IPS DF 6.9 (cell line): ENCODE data around the gene MICAL2.

Experiments
- DNase-seq: peaks from one replicate; pipeline ENCODE4 v3.0.0-alpha.2; 2013; ENCODE audit warnings: low read depth, low spot score
- H3K27ac ChIP-seq: one replicate; pipeline ENCODE4 v1.5.1; 2013; ENCODE audit warnings: low read length, control low read depth
- H3K27me3 ChIP-seq: 2 replicates; pipeline ENCODE4 v1.6.1; 2013; ENCODE audit warnings: mild to moderate bottlenecking, low read length; ENCODE audit not compliant: control insufficient read depth, insufficient read depth
- H3K36me3 ChIP-seq: 2 replicates; pipeline ENCODE4 v1.6.1; 2013; ENCODE audit warnings: low read length; ENCODE audit not compliant: control insufficient read depth, insufficient read depth
- H3K4me1 ChIP-seq: 2 replicates; pipeline ENCODE4 v1.6.1; 2013; ENCODE audit warnings: low read length; ENCODE audit not compliant: control insufficient read depth, insufficient read depth
- H3K4me3 ChIP-seq: 2 replicates; pipeline ENCODE4 v1.5.1; 2013; ENCODE audit warnings: mild to moderate bottlenecking, low read length
- H3K9me3 ChIP-seq: 2 replicates; pipeline ENCODE4 v1.6.1; 2013; ENCODE audit warnings: low read length, inconsistent platforms; ENCODE audit not compliant: control insufficient read depth, insufficient read depth
- WGBS: extraction: QIAGEN DNeasy Blood & Tissue Kit; methylation state at CpG from one replicate; pipeline ENCODE4 v1.1.7; 2013; ENCODE audit warnings: mixed read lengths, missing lambda C conversion rate; ENCODE audit not compliant: insufficient read length, insufficient coverage; 5-methylcytosine and 5-hydroxymethylcytosine counted together

Gene MICAL2

GRCh38 chr11:12246989-12247388 lies 136.6 kb downstream of the MICAL2 start:
- no peak overlapping the region for H3K27ac ChIP-seq

GRCh38 chr11:12247543-12248254 lies 137.3 kb downstream of the MICAL2 start:
- no peaks in the 10 kb centered on the region for H3K36me3 ChIP-seq
- no peak overlapping the region for H3K4me3 ChIP-seq
- no peaks in the 10 kb centered on the region for H3K9me3 ChIP-seq
- WGBS: no CpG with 5 or more reads among the region's 3 CpGs
- H3K27me3 ChIP-seq: no peaks in the 10 kb centered on the region
- no peak overlapping the region for H3K27ac ChIP-seq
- H3K4me1 ChIP-seq: peaks cover under 1% of the 10 kb centered on the region
- no peak for DNase-seq

More at GRCh38 chr11:12246989-12247388, 136.6 kb downstream of the MICAL2 start:
- Histone ChIP-seq H3K4me1 (peaks cover 5% of the 10 kb centered on the region), H3K9me3 (no peaks in the 10 kb centered on the region), H3K4me3 (no peak overlapping the region), H3K27me3 (no peaks in the 10 kb centered on the region), H3K36me3 (no peaks in the 10 kb centered on the region)
- no peak for DNase-seq
- WGBS: no CpG with 5 or more reads among the region's 4 CpGs

GRCh38 chr11:12248330-12248729 lies 137.9 kb downstream of the MICAL2 start:
- DNase-seq: no peak
- H3K4me3 ChIP-seq: no peak overlapping the region
- no peaks in the 10 kb centered on the region; the same call in 1 of the 2 replicates for H3K4me1 ChIP-seq
- WGBS: no CpG with 5 or more reads among the region's 5 CpGs
- H3K27me3 ChIP-seq: no peaks in the 10 kb centered on the region
- no peak overlapping the region for H3K27ac ChIP-seq
- no peaks in the 10 kb centered on the region for H3K9me3 ChIP-seq
- H3K36me3 ChIP-seq: no peaks in the 10 kb centered on the region

- Histone ChIP-seq H3K4me3 (no peak overlapping the region), H3K4me1 (no peaks in the 10 kb centered on the region; the same call in 1 of the 2 replicates), H3K27ac (no peak overlapping the region), H3K36me3 (no peaks in the 10 kb centered on the region), H3K9me3 (no peaks in the 10 kb centered on the region), H3K27me3 (no peaks in the 10 kb centered on the region)
- no peak for DNase-seq
- no CpG with 5 or more reads among the region's 20 CpGs for WGBS
Observed at GRCh38 chr11:12249590-12250260, 139.3 kb downstream of the MICAL2 start.

GRCh38 chr11:12251666-12252560 lies 141.5 kb downstream of the MICAL2 start:
- no peaks in the 10 kb centered on the region for H3K4me1 ChIP-seq
- no CpG with 5 or more reads among the region's 5 CpGs for WGBS
- H3K9me3 ChIP-seq: no peaks in the 10 kb centered on the region
- H3K27me3 ChIP-seq: no peaks in the 10 kb centered on the region
- no peak for DNase-seq
- H3K4me3 ChIP-seq: no peak overlapping the region
- no peak overlapping the region for H3K27ac ChIP-seq
- no peaks in the 10 kb centered on the region for H3K36me3 ChIP-seq

- Histone ChIP-seq H3K9me3 (no peaks in the 10 kb centered on the region), H3K36me3 (no peaks in the 10 kb centered on the region), H3K27me3 (no peaks in the 10 kb centered on the region), H3K27ac (no peak overlapping the region), H3K4me3 (no peak overlapping the region), H3K4me1 (no peaks in the 10 kb centered on the region)
- no CpG with 5 or more reads among the region's 7 CpGs for WGBS
- DNase-seq: no peak
Observed at GRCh38 chr11:12253843-12254281, 143.5 kb downstream of the MICAL2 start.

GRCh38 chr11:12258451-12258850 lies 148.1 kb downstream of the MICAL2 start:
- WGBS: no CpG with 5 or more reads among the region's 3 CpGs

GRCh38 chr11:12259956-12260355 lies 149.6 kb downstream of the MICAL2 start:
- Histone ChIP-seq H3K27ac (no peak overlapping the region), H3K27me3 (no peaks in the 10 kb centered on the region), H3K9me3 (no peaks in the 10 kb centered on the region), H3K4me1 (no peaks in the 10 kb centered on the region), H3K36me3 (no peaks in the 10 kb centered on the region), H3K4me3 (no peak overlapping the region)
- no CpG with 5 or more reads among the region's 7 CpGs for WGBS
- no peak for DNase-seq

More at GRCh38 chr11:12258451-12258850, 148.1 kb downstream of the MICAL2 start:
- no peaks in the 10 kb centered on the region for H3K36me3 ChIP-seq
- H3K27ac ChIP-seq: no peak overlapping the region
- no peaks in the 10 kb centered on the region for H3K27me3 ChIP-seq
- no peak for DNase-seq
- no peak overlapping the region for H3K4me3 ChIP-seq
- H3K4me1 ChIP-seq: no peaks in the 10 kb centered on the region
- no peaks in the 10 kb centered on the region for H3K9me3 ChIP-seq

- DNase-seq: no peak
- Histone ChIP-seq H3K27ac (no peak overlapping the region), H3K4me3 (no peak overlapping the region), H3K36me3 (no peaks in the 10 kb centered on the region), H3K4me1 (no peaks in the 10 kb centered on the region), H3K9me3 (no peaks in the 10 kb centered on the region), H3K27me3 (no peaks in the 10 kb centered on the region)
- WGBS: no CpG with 5 or more reads among the region's 8 CpGs
Observed at GRCh38 chr11:12260731-12261521, 150.5 kb downstream of the MICAL2 start.
